OCI-LY1 (cell line): ENCODE measurements around the gene FILIP1L.

Source experiments
- H2AFZ ChIP-seq: fragments of 200-600 bp; sonication (generic), shearing (Covaris generic); 2 replicates; pipeline ENCODE4 v1.6.0; 2014; ENCODE audit warnings: antibody characterized with exemption, mild to moderate bottlenecking, low read length
- H3F3A ChIP-seq: fragments of 200-600 bp; sonication (generic), shearing (Covaris generic); 2 replicates; pipeline ENCODE4 v1.6.0; 2014; ENCODE audit warnings: mild to moderate bottlenecking, antibody characterized with exemption, low read length, moderate library complexity; ENCODE audit not compliant: insufficient read depth
- H3K27ac ChIP-seq: fragments of 200-600 bp; sonication (generic); 2 replicates; pipeline ENCODE4 v1.5.1; 2014; ENCODE audit warnings: low read length, mixed run types, mild to moderate bottlenecking, low read depth; ENCODE audit not compliant: poor library complexity, severe bottlenecking
- H3K27me3 ChIP-seq: fragments of 200-600 bp; sonication (generic); 2 replicates; pipeline ENCODE4 v1.6.0; 2014; ENCODE audit warnings: antibody characterized with exemption, mild to moderate bottlenecking, low read length, moderate library complexity; ENCODE audit not compliant: insufficient read depth
- H3K36me3 ChIP-seq: fragments of 200-600 bp; sonication (generic); 2 replicates; pipeline ENCODE4 v1.6.1; 2014; ENCODE audit warnings: mild to moderate bottlenecking, antibody characterized with exemption, low read length, moderate library complexity, mixed read lengths; ENCODE audit not compliant: insufficient read depth
- H3K4me1 ChIP-seq: fragments of 200-600 bp; sonication (generic); 2 replicates; pipeline ENCODE4 v1.5.1; 2014; ENCODE audit warnings: mild to moderate bottlenecking, low read length, moderate library complexity; ENCODE audit not compliant: insufficient read depth, severe bottlenecking
- H3K4me2 ChIP-seq: fragments of 200-600 bp; sonication (generic), shearing (Covaris generic); 2 replicates; pipeline ENCODE4 v1.6.1; 2014; ENCODE audit warnings: low read length
- H3K4me3 ChIP-seq: fragments of 200-600 bp; sonication (generic); 2 replicates; pipeline ENCODE4 v1.5.1; 2014; ENCODE audit warnings: low read length, low read depth, mild to moderate bottlenecking, mixed read lengths; ENCODE audit not compliant: poor library complexity, severe bottlenecking
- H3K79me2 ChIP-seq: fragments of 200-600 bp; shearing (Covaris generic); 2 replicates; pipeline ENCODE4 v1.6.1; 2016; ENCODE audit warnings: mixed run types, low read length, mixed read lengths; ENCODE audit not compliant: insufficient read depth
- H3K9ac ChIP-seq: fragments of 200-600 bp; sonication (generic), shearing (Covaris generic); 2 replicates; pipeline ENCODE4 v1.6.1; 2014; ENCODE audit warnings: mild to moderate bottlenecking, low read length, mixed read lengths
- H3K9me2 ChIP-seq: fragments of 200-600 bp; sonication (generic), shearing (Covaris generic); 2 replicates; pipeline ENCODE4 v1.6.1; 2014; ENCODE audit warnings: low read depth, mild to moderate bottlenecking, low read length, mixed read lengths
- H3K9me3 ChIP-seq: fragments of 200-600 bp; shearing (Covaris generic); 2 replicates; pipeline ENCODE4 v1.6.1; 2014; ENCODE audit warnings: low read length, mixed read lengths
- H4K20me1 ChIP-seq: fragments of 200-600 bp; sonication (generic), shearing (Covaris generic); 2 replicates; pipeline ENCODE4 v1.6.0; 2016; ENCODE audit warnings: mild to moderate bottlenecking, low read length; ENCODE audit not compliant: insufficient read depth
- EZH2 ChIP-seq: fragments of 200-600 bp; sonication (generic), shearing (Covaris generic); IDR thresholded peaks from 2 replicates; pipeline ENCODE4 v1.8.0; 2017; ENCODE audit warnings: borderline replicate concordance, mixed run types, mild to moderate bottlenecking, antibody characterized with exemption, low read length, moderate library complexity, mixed read lengths
- TF ChIP-seq, protein P1 (sequence below): fragments of 200-600 bp; sonication (generic), shearing (Covaris generic); IDR thresholded peaks from 2 replicates; pipeline ENCODE4 v1.5.1; 2017; ENCODE audit warnings: mild to moderate bottlenecking, antibody characterized with exemption, low read length, moderate library complexity, mixed read lengths

Gene FILIP1L

DNA sequence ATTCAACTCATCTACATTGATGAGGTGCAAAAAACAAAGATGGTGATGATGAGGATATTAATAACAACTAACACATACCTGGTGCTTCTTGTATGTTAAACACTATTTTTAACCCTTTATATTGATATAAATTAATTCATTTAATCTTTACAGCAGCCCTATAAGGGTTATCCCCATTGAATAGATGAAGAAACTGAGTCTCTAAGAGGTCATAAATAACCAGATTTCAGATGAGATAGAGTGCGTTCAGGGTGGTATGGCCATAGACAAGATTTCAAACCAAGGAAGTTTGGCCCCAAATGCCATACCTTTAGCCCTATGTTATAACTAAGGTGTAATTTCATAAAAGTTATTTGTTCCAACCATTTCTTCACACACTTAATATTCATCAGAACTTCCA is 214.1 kb downstream of the FILIP1L start:
- no peak overlapping the region for H3K9ac ChIP-seq
- H3K36me3 ChIP-seq: no peaks in the 10 kb centered on the region
- no peak overlapping the region for H3K4me2 ChIP-seq
- H3K4me1 ChIP-seq: peaks cover 8% of the 10 kb centered on the region
- H2AFZ ChIP-seq: no peak overlapping the region
- no peaks in the 10 kb centered on the region for H3K9me3 ChIP-seq
- no peak overlapping the region for H3K4me3 ChIP-seq
- H3K27me3 ChIP-seq: no peaks in the 10 kb centered on the region
- H3K79me2 ChIP-seq: no peaks in the 10 kb centered on the region; the same call in 1 of the 2 replicates
- H3K27ac ChIP-seq: no peak overlapping the region
- H4K20me1 ChIP-seq: no peaks in the 10 kb centered on the region
- TF ChIP-seq, protein P1, sequence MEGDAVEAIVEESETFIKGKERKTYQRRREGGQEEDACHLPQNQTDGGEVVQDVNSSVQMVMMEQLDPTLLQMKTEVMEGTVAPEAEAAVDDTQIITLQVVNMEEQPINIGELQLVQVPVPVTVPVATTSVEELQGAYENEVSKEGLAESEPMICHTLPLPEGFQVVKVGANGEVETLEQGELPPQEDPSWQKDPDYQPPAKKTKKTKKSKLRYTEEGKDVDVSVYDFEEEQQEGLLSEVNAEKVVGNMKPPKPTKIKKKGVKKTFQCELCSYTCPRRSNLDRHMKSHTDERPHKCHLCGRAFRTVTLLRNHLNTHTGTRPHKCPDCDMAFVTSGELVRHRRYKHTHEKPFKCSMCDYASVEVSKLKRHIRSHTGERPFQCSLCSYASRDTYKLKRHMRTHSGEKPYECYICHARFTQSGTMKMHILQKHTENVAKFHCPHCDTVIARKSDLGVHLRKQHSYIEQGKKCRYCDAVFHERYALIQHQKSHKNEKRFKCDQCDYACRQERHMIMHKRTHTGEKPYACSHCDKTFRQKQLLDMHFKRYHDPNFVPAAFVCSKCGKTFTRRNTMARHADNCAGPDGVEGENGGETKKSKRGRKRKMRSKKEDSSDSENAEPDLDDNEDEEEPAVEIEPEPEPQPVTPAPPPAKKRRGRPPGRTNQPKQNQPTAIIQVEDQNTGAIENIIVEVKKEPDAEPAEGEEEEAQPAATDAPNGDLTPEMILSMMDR: no peak
- TF ChIP-seq EZH2: no peak
- H3F3A ChIP-seq: no peaks in the 10 kb centered on the region
- H3K9me2 ChIP-seq: no peaks in the 10 kb centered on the region

DNA sequence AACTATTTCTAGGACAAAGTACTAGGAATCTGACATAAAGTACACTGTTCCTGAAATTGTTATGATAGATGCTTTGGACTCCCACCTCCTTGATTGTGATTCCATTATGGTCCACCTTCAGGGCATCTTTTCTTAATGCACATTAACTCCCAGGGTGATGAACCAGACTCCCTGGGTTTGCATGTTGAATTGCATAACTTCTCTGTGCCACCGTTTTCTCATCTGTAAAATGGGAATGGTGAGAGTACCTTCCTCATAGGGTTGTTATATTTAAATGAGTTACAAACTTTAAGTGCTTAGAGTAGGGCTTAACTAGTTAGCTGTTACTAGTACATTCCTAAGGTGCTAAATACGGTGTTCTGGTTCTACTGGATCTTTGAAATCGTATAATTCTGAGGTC is 214.7 kb downstream of the FILIP1L start:
- Histone ChIP-seq H3K9me2 (no peaks in the 10 kb centered on the region), H3K4me3 (no peak overlapping the region), H3K79me2 (no peaks in the 10 kb centered on the region; the same call in 1 of the 2 replicates), H3K27me3 (no peaks in the 10 kb centered on the region), H3K4me1 (peaks cover 8% of the 10 kb centered on the region), H3K9me3 (no peaks in the 10 kb centered on the region), H3F3A (no peaks in the 10 kb centered on the region), H3K9ac (no peak overlapping the region), H3K36me3 (no peaks in the 10 kb centered on the region), H2AFZ (no peak overlapping the region), H3K27ac (no peak overlapping the region), H4K20me1 (no peaks in the 10 kb centered on the region), H3K4me2 (no peak overlapping the region)
- TF ChIP-seq, protein P1: no peak
- TF ChIP-seq EZH2: no peak

DNA sequence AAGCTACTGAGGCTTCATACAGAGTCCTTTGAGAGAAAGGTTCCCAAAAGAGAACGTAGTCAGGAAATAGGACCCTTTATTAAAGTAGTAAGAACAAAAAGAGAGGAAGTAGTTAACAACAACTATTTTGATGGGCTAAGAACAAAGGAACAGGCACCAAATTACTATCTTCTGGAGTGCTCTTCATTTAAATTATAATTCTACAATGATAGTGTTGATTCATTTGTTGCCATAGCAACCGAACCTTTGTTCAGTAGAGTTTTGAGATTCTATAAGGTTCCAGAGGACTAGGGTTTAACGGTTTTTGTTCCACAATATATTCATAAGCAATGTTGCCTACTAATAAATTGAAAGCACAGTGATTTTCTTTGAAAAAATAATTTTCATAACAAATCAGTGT is 217.8 kb downstream of the FILIP1L start:
- Histone ChIP-seq H4K20me1 (no peaks in the 10 kb centered on the region), H3K4me3 (no peak overlapping the region), H3K4me2 (no peak overlapping the region), H3F3A (no peaks in the 10 kb centered on the region), H3K4me1 (peaks cover 8% of the 10 kb centered on the region), H3K79me2 (no peaks in the 10 kb centered on the region; the same call in 1 of the 2 replicates), H3K27ac (no peak overlapping the region), H3K36me3 (no peaks in the 10 kb centered on the region), H3K9me3 (no peaks in the 10 kb centered on the region), H3K9me2 (no peaks in the 10 kb centered on the region), H3K27me3 (no peaks in the 10 kb centered on the region), H2AFZ (no peak overlapping the region), H3K9ac (no peak overlapping the region)
- no peak for TF ChIP-seq EZH2
- TF ChIP-seq, protein P1: no peak
